K562 (cell line): ENCODE results near the gene SLC35A2. TPM values are rescaled to one million over a fixed set of nuclear protein-coding genes. Genes with fewer than 3 reads are reported as not detected.
A peak's percentile ranks its signal among the peaks of the same experiment; 100 is the strongest.

Experiments
- ATAC-seq: fragments of 200-7000 bp; cut with Tn5 transposase; 3 replicates; pipeline ENCODE4 v1.9.1; 2020; ENCODE audit warnings: moderate library complexity
- BruUV-seq: library from RNA; stranded (reverse); fragments of 400-500 nt; replicated peaks from 2 replicates; lab custom pipeline; 2021; lab: Mats Ljungman, UMichigan
- CTCF ChIA-PET: fragments of 300-600 bp; formaldehyde crosslinking; extraction: SDS; loops from one replicate; lab custom pipeline; 2021; ENCODE audit warnings: low intra/inter-chr PET ratio; lab: Yijun Ruan, JAX
- POLR2A ChIA-PET: fragments of 300-600, 350-650 bp; sonication (Branson Sonifier 250); formaldehyde crosslinking; extraction: SDS; loops from one replicate; lab custom pipeline; 2021; ENCODE audit warnings: antibody characterized with exemption, inconsistent platforms; lab: Yijun Ruan, JAX
- DNase-seq, 4 experiments: peaks; one replicate each; pipeline versions ENCODE4 v3.0.0 to v3.0.0-alpha.2; 2011 to 2018; ENCODE audit warnings: low spot score in 3 of 4, mixed read lengths in 3 of 4; ENCODE audit errors: extremely low read depth in 1 of 4
- FAIRE-seq: peaks from 2 replicates; lab custom pipeline; 2011; peaks lifted over from hg19 to GRCh38; lab: Jason Lieb, UNC
- H2AFZ ChIP-seq: 2 replicates; pipeline ENCODE4 v1.6.0; 2011; ENCODE audit warnings: low read depth, low read length, control low read depth, inconsistent platforms
- H3K27ac ChIP-seq: fragments of 200-600 bp; 3 replicates; pipeline ENCODE4 v1.8.0; 2011; ENCODE audit warnings: low read depth, mild to moderate bottlenecking, control low read depth, inconsistent platforms, low read length, moderate library complexity, mixed read lengths; ENCODE audit errors: extremely low read depth
- H3K27me3 ChIP-seq, 2 experiments: fragments of 300-600 bp in 1 of 2; 2 replicates in 1 of 2; 3 replicates in 1 of 2; pipeline versions ENCODE4 v1.6.0 to v1.8.0; 2011; ENCODE audit warnings: inconsistent platforms in 2 of 2, low read length in 2 of 2, mild to moderate bottlenecking in 1 of 2, mixed read lengths in 1 of 2, moderate library complexity in 1 of 2; ENCODE audit not compliant: control insufficient read depth in 2 of 2, insufficient read depth in 2 of 2
- H3K36me3 ChIP-seq: fragments of 300-600 bp; 3 replicates; pipeline ENCODE4 v1.8.0; 2011; ENCODE audit warnings: mild to moderate bottlenecking, low read length, inconsistent platforms; ENCODE audit not compliant: control insufficient read depth, insufficient read depth
- H3K4me1 ChIP-seq, 2 experiments: fragments of 200-600 bp in 1 of 2; replicated peaks in 1 of 2; 2 replicates in 1 of 2; 3 replicates in 1 of 2; pipeline versions ENCODE4 v1.5.1 to v1.8.0; 2011; ENCODE audit warnings: inconsistent platforms in 2 of 2, low read length in 2 of 2, mild to moderate bottlenecking in 1 of 2, mixed read lengths in 1 of 2, moderate library complexity in 1 of 2; ENCODE audit not compliant: control insufficient read depth in 2 of 2, insufficient read depth in 2 of 2
- H3K4me2 ChIP-seq: 2 replicates; pipeline ENCODE4 v1.6.1; 2011; ENCODE audit warnings: low read length, control low read depth, inconsistent platforms, mixed read lengths; ENCODE audit not compliant: insufficient read depth
- H3K4me3 ChIP-seq: fragments of 200-600 bp; sonication (generic), shearing (Covaris generic); 2 replicates; pipeline ENCODE4 v1.5.1; 2016; ENCODE audit warnings: control low read depth, inconsistent platforms
- H3K79me2 ChIP-seq: fragments of 200-600 bp; 3 replicates; pipeline ENCODE4 v1.8.0; 2011; ENCODE audit warnings: low read length, inconsistent platforms; ENCODE audit not compliant: control insufficient read depth, insufficient read depth
- H3K9ac ChIP-seq, 2 experiments: 2 replicates each; pipeline versions ENCODE4 v1.6.0 to v1.6.1; 2011; ENCODE audit warnings: low read depth in 2 of 2, low read length in 2 of 2, control low read depth in 1 of 2, inconsistent platforms in 1 of 2, mild to moderate bottlenecking in 1 of 2, mixed read lengths in 1 of 2; ENCODE audit not compliant: insufficient read depth in 1 of 2
- H3K9me1 ChIP-seq: one replicate; pipeline ENCODE4 v1.6.0; 2011; ENCODE audit warnings: inconsistent platforms, mild to moderate bottlenecking, low read length, moderate library complexity; ENCODE audit not compliant: control insufficient read depth, insufficient read depth
- H3K9me3 ChIP-seq: replicated peaks from 2 replicates; pipeline ENCODE4 v1.5.1; 2011; ENCODE audit warnings: low read depth, low read length, inconsistent platforms; ENCODE audit not compliant: control insufficient read depth, insufficient read depth
- H4K20me1 ChIP-seq: replicated peaks from 2 replicates; pipeline ENCODE4 v1.6.1; 2011; ENCODE audit warnings: low read length, inconsistent platforms, mixed read lengths; ENCODE audit not compliant: control insufficient read depth, insufficient read depth
- HNRNPK ChIP-seq: fragments of 200-400 bp; formaldehyde crosslinking; IDR thresholded peaks from one replicate; pipeline ENCODE4 v1.6.1; 2018; ENCODE audit warnings: mild to moderate bottlenecking, low read depth, low read length; ENCODE audit not compliant: poor library complexity, severe bottlenecking
- KLF16 ChIP-seq: IDR thresholded peaks from 2 replicates; pipeline ENCODE4 v1.6.1; 2016; ENCODE audit warnings: antibody characterized with exemption
- MYNN ChIP-seq, 2 experiments: sonication (generic); formaldehyde crosslinking in 1 of 2; IDR thresholded peaks; 2 replicates each; pipeline versions ENCODE4 v1.5.0 to v1.6.1; 2016 to 2020; ENCODE audit warnings: antibody characterized with exemption in 1 of 2, missing genetic modification reagents in 1 of 2
- POLR2G ChIP-seq: fragments of 200-400 bp; formaldehyde crosslinking; IDR thresholded peaks from 2 replicates; pipeline ENCODE4 v1.6.1; 2017; ENCODE audit warnings: low read depth, mild to moderate bottlenecking, antibody characterized with exemption, low read length, moderate library complexity
- RBFOX2 ChIP-seq: fragments of 200-400 bp; formaldehyde crosslinking; IDR thresholded peaks from 2 replicates; pipeline ENCODE4 v1.6.1; 2017; ENCODE audit warnings: low read depth, mild to moderate bottlenecking, low read length, moderate library complexity
- WGBS: fragments of 100-300 bp; shearing (Covaris generic); methylation state at CpG from one replicate; pipeline ENCODE4 v1.1.6; 2016; ENCODE audit warnings: low coverage, mixed read lengths; ENCODE audit not compliant: insufficient coverage; ENCODE audit errors: missing lambda C conversion rate; 5-methylcytosine and 5-hydroxymethylcytosine counted together
- in situ Hi-C: fragments of 300-500 bp; cut with MboI; formaldehyde crosslinking; loops from 4 replicates; pipeline ENCODE4 v1.15.0; 2018; ENCODE audit warnings: inconsistent platforms, mixed read lengths
- intact Hi-C: fragments of 100-400 bp; cut with micrococcal nuclease; formaldehyde crosslinking; loops from 2 replicates; pipeline ENCODE4 v1.14.2; 2022
- polyA plus RNA-seq, 8 experiments: library from polyadenylated mRNA; depleted of rRNA in 4 of 8; stranded (reverse) in 5 of 8; unstranded in 3 of 8; fragments of >200 nt; fragmentation: Nextera tagmentation in 2 of 8; fragmentation: Illumina TruSeq in 1 of 8; extraction: Ambion mirVana in 2 of 8; extraction: Trizol in 1 of 8; gene quantifications; 2 replicates each; pipeline versions ENCODE4 v1.2.1 to v1.2.3, GENCODE V29; 2011 to 2014; ENCODE audit warnings: inconsistent platforms in 1 of 8, missing spikeins in 1 of 8
- total RNA-seq, 7 experiments: library from RNA; depleted of rRNA in 6 of 7; stranded (reverse); fragments of >200 nt in 6 of 7; fragmentation: Illumina TruSeq in 2 of 7; extraction: Trizol in 2 of 7; gene quantifications; 2 replicates each; pipeline versions ENCODE4 v1.2.1 to v1.2.3, GENCODE V29; 2011 to 2021; ENCODE audit warnings: low replicate concordance in 1 of 7

Gene SLC35A2
- total and polyA plus RNA-seq, 9 of the 15 experiments (the other 6 are each of a cell fraction or from before 2014, with no cell fraction given): 3.3 to 38.9 (median 20.0) TPM

DNA sequence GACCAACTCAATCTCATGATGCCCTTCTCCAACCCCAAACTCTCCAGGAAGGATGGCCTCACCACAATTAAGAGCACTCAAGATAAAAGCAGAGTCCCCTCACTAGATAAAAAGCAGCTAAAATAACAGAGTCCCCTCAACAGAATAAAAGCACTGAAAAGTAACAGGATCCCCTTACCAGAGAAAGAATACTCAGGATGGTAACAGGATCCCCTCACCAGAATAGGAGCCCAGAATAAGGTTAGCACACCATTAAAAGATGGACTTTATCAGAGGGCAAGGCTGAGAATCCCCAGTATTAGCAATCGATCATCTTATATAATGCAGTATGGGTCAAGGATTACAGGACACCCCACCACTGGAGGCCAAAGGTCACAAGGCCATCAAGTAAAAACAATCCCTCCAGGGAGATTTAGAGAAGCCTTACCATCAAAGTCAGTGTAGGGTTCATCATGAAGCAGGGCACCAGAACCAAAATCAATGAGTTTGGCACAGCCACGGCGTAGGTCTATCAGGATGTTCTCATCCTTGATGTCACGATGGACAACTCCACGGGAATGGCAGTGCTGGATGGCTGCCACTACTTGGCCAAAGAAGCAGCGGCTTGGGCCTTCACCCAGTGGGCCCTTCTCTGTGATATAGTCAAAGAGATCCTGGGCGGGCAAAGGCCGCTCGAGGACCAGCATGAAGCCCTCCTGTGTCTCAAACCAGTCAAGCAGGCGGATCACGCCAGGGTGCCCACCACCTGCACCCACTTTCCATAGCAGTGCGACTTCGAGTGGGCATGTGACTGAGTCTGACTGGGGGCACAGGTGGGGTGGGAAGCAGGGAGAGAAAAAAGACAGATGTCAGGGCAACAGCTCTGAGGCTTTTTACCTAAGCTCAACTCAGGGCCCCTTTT, 3.4 kb upstream of the SLC35A2 start:
- Histone ChIP-seq H3K9me1 (no peaks in the 10 kb centered on the region), H3K9me3 (no peaks in the 10 kb centered on the region), H3K27ac (no peak overlapping the region; the same call in 2 of the 3 replicates), H3K27me3 (no peaks in the 10 kb centered on the region; a peak in 1 of 5 replicates), H4K20me1 (peaks cover 40% of the 10 kb centered on the region), H3K79me2 (peaks cover 77% of the 10 kb centered on the region), H2AFZ (no peak overlapping the region), H3K4me3 (no peak overlapping the region), H3K4me2 (peak overlapping the region; percentile 67), H3K9ac (peak overlapping the region in 1 of 2 experiments; percentile 82; a peak in 2 of 4 replicates), H3K4me1 (peaks cover 37 to 38% of the 10 kb centered on the region in 2 experiments), H3K36me3 (peaks cover 56% of the 10 kb centered on the region)
- TF ChIP-seq POLR2G (peak; percentile 24; the same call in 1 of the 2 replicates), RBFOX2 (peak; percentile 51), KLF16 (no peak), MYNN (IDR thresholded peaks at IDR 0.05) (peak; percentile 88), MYNN (CRISPR knock-in tag; IDR thresholded peaks at IDR 0.05) (no peak), HNRNPK (no peak)
- CTCF ChIA-PET: no interaction called here
- BruUV-seq: no TSS peak
- intact Hi-C loops: loop anchor here (5.0 to 10.0 kb wide), 2 partner anchors 153 to 280 kb away; partner anchors contain the start of gene GLOD5
- 85% methylated on average over 11 of the region's 13 CpGs for WGBS
- in situ Hi-C loops: no loop called here
- POLR2A ChIA-PET: no interaction called here
- ATAC-seq: no peak
- FAIRE-seq: no peak
- no peak for DNase-seq
